ENCODE measurements around the gene ZNF559.

The ZNF559 gene

DNA sequence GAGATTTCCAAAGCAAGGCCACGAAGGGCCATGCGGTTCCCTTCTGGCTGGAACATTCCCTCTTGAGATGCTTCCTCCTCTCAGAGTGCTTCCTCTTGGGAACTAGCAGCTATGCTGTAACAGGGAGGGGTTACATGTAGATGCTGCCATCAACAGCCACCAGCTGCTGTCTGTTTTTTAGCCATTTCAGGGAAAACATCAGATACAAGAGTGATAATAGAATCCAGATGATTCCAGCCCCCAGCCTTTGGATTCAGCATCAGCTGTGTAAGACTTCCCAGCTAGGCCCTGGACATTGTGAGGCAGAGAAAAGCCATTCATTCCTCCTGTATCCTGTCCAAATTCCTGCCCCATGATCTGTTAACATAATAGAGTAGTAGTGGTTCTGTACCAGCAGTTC, 30.7 kb downstream of the ZNF559 start:
- DNase-seq (ENCODE audit: low read depth) = no peak

DNA sequence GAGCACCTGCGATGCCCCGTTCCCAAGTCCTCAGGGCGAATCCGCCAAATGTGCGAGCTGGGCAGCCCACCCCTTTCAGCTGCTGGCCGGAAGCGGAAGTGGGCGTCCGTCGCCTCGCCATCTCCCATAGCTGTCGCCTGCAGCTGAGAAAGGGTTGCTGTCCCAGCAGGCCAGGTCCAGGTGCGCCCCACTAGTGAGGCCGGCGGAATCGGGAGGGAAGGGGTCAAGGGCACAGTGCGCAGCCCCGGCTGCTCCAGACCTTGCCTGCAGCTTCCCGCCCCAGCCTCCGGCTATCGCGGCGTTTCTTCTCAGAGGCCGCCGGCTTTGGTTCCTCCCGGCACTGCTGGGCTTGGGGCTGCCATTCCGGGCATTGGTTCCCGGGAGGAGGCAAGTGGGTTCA, 38.9 kb downstream of the ZNF559 start, which contains the start of gene ZNF177:
Gene ZNF177, plus strand, starts transcription at position 109 of the 400 bp plus-strand sequence. CDS start 15,299 bp downstream, outside the sequence.
- no peak for DNase-seq (ENCODE audit: low read depth)

DNA sequence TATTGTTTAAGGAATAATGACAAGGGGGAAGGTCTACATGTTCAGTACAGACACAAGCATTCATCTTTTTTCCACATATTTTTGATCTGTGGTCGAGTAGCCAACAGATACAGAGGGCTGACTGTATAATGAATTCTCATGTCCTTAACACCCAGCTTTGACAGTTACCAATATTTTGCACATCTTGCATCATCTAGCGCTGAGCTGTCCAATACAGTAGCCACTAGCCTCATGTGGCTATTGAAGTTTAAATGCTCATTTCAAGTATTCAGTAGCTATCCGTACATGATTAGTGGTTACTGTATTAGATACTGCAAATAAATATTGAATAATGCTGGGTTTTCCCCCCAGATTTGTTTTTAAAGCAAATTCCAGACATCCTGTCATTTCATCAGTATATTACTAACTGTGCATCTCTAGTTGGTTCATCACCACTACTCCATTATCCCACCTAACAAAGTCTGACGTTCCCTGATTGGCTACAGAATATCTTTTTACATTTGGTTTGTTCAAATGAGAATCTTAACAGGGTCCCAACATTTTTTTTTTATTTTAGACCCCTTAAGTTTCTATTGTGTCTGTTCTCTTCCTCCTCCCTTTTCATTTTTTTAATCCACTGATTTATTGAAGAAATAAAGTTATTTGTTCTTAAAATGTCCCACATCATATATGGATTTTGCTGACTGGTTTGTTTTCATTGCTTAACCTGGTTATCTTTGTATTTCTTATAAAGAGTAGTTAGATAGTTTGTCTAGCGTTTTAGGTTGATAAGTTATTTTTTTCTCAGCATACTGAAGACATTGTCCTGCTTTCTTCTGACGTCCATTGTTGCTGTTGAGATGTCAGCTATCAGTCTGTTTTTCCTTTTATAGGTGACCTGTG, 47.0 kb downstream of the ZNF559 start:
- DNase-seq (ENCODE audit: low read depth) = no peak

DNA sequence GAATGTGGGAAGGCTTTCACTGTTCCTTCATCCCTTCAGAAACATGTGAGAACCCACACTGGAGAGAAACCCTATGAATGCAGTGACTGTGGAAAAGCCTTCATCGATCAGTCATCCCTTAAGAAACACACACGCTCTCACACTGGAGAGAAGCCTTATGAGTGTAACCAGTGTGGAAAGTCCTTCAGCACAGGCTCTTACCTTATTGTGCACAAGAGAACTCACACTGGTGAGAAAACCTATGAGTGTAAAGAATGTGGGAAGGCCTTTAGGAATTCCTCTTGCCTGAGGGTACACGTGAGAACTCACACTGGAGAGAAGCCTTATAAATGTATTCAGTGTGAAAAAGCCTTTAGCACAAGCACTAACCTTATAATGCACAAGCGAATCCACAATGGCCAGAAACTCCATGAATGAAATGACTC, 57.4 kb downstream of the ZNF559 start:
- DNase-seq (ENCODE audit: low read depth) = no peak
